K562 (cell line): ENCODE data around the gene GPC2. TPM values are rescaled to one million over a fixed set of nuclear protein-coding genes. Genes with fewer than 3 reads are reported as not detected.
A peak's percentile ranks its signal among the peaks of the same experiment; 100 is the strongest.
"Not testable (repeated sequence)": the region's sequence is repeated elsewhere in the genome, so short reads cannot be mapped to it uniquely, and the experiment has no call there.

Experiments used
- ATAC-seq: fragments of 200-7000 bp; cut with Tn5 transposase; 3 replicates; pipeline ENCODE4 v1.9.1; 2020; ENCODE audit warnings: moderate library complexity
- BruUV-seq: library from RNA; stranded (reverse); fragments of 400-500 nt; replicated peaks from 2 replicates; lab custom pipeline; 2021; lab: Mats Ljungman, UMichigan
- CTCF ChIA-PET: fragments of 300-600 bp; formaldehyde crosslinking; extraction: SDS; loops from one replicate; lab custom pipeline; 2021; ENCODE audit warnings: low intra/inter-chr PET ratio; lab: Yijun Ruan, JAX
- POLR2A ChIA-PET: fragments of 300-600, 350-650 bp; sonication (Branson Sonifier 250); formaldehyde crosslinking; extraction: SDS; loops from one replicate; lab custom pipeline; 2021; ENCODE audit warnings: antibody characterized with exemption, inconsistent platforms; lab: Yijun Ruan, JAX
- DNase-seq, 4 experiments: peaks; one replicate each; pipeline versions ENCODE4 v3.0.0 to v3.0.0-alpha.2; 2011 to 2018; ENCODE audit warnings: low spot score in 3 of 4, mixed read lengths in 3 of 4; ENCODE audit errors: extremely low read depth in 1 of 4
- FAIRE-seq: peaks from 2 replicates; lab custom pipeline; 2011; peaks lifted over from hg19 to GRCh38; lab: Jason Lieb, UNC
- H2AFZ ChIP-seq: 2 replicates; pipeline ENCODE4 v1.6.0; 2011; ENCODE audit warnings: low read depth, low read length, control low read depth, inconsistent platforms
- H3K27ac ChIP-seq: fragments of 200-600 bp; 3 replicates; pipeline ENCODE4 v1.8.0; 2011; ENCODE audit warnings: low read depth, mild to moderate bottlenecking, control low read depth, inconsistent platforms, low read length, moderate library complexity, mixed read lengths; ENCODE audit errors: extremely low read depth
- H3K27me3 ChIP-seq, 2 experiments: fragments of 300-600 bp in 1 of 2; 2 replicates in 1 of 2; 3 replicates in 1 of 2; pipeline versions ENCODE4 v1.6.0 to v1.8.0; 2011; ENCODE audit warnings: inconsistent platforms in 2 of 2, low read length in 2 of 2, mild to moderate bottlenecking in 1 of 2, mixed read lengths in 1 of 2, moderate library complexity in 1 of 2; ENCODE audit not compliant: control insufficient read depth in 2 of 2, insufficient read depth in 2 of 2
- H3K36me3 ChIP-seq: fragments of 300-600 bp; 3 replicates; pipeline ENCODE4 v1.8.0; 2011; ENCODE audit warnings: mild to moderate bottlenecking, low read length, inconsistent platforms; ENCODE audit not compliant: control insufficient read depth, insufficient read depth
- H3K4me1 ChIP-seq, 2 experiments: fragments of 200-600 bp in 1 of 2; replicated peaks in 1 of 2; 2 replicates in 1 of 2; 3 replicates in 1 of 2; pipeline versions ENCODE4 v1.5.1 to v1.8.0; 2011; ENCODE audit warnings: inconsistent platforms in 2 of 2, low read length in 2 of 2, mild to moderate bottlenecking in 1 of 2, mixed read lengths in 1 of 2, moderate library complexity in 1 of 2; ENCODE audit not compliant: control insufficient read depth in 2 of 2, insufficient read depth in 2 of 2
- H3K4me2 ChIP-seq: 2 replicates; pipeline ENCODE4 v1.6.1; 2011; ENCODE audit warnings: low read length, control low read depth, inconsistent platforms, mixed read lengths; ENCODE audit not compliant: insufficient read depth
- H3K4me3 ChIP-seq: fragments of 200-600 bp; sonication (generic), shearing (Covaris generic); 2 replicates; pipeline ENCODE4 v1.5.1; 2016; ENCODE audit warnings: control low read depth, inconsistent platforms
- H3K79me2 ChIP-seq: fragments of 200-600 bp; 3 replicates; pipeline ENCODE4 v1.8.0; 2011; ENCODE audit warnings: low read length, inconsistent platforms; ENCODE audit not compliant: control insufficient read depth, insufficient read depth
- H3K9ac ChIP-seq, 2 experiments: 2 replicates each; pipeline versions ENCODE4 v1.6.0 to v1.6.1; 2011; ENCODE audit warnings: low read depth in 2 of 2, low read length in 2 of 2, control low read depth in 1 of 2, inconsistent platforms in 1 of 2, mild to moderate bottlenecking in 1 of 2, mixed read lengths in 1 of 2; ENCODE audit not compliant: insufficient read depth in 1 of 2
- H3K9me1 ChIP-seq: one replicate; pipeline ENCODE4 v1.6.0; 2011; ENCODE audit warnings: inconsistent platforms, mild to moderate bottlenecking, low read length, moderate library complexity; ENCODE audit not compliant: control insufficient read depth, insufficient read depth
- H3K9me3 ChIP-seq: replicated peaks from 2 replicates; pipeline ENCODE4 v1.5.1; 2011; ENCODE audit warnings: low read depth, low read length, inconsistent platforms; ENCODE audit not compliant: control insufficient read depth, insufficient read depth
- H4K20me1 ChIP-seq: replicated peaks from 2 replicates; pipeline ENCODE4 v1.6.1; 2011; ENCODE audit warnings: low read length, inconsistent platforms, mixed read lengths; ENCODE audit not compliant: control insufficient read depth, insufficient read depth
- HMG20A ChIP-seq: fragments of 450-650 bp; formaldehyde crosslinking; conservative IDR thresholded peaks from 2 replicates; pipeline ENCODE4 v1.4.0; 2020; ENCODE audit warnings: mild to moderate bottlenecking, mixed read lengths
- HSF4 ChIP-seq: fragments of 250-450 bp; sonication (Bioruptor Pico); IDR thresholded peaks from 2 replicates; pipeline ENCODE4 v2.1.2; 2022; ENCODE audit warnings: mild to moderate bottlenecking, moderate library complexity, borderline replicate concordance
- MYC ChIP-seq, 2 experiments: fragments of 250-450 bp in 1 of 2; sonication (Bioruptor Pico) in 1 of 2; IDR thresholded peaks; 2 replicates each; pipeline versions ENCODE4 v1.5.1 to v1.6.1; 2012 to 2021; ENCODE audit warnings: low read depth in 2 of 2, borderline replicate concordance in 1 of 2, improper control_type of control experiment in 1 of 2, low read length in 1 of 2, mild to moderate bottlenecking in 1 of 2, moderate library complexity in 1 of 2
- RFX1 ChIP-seq: fragments of 450-650 bp; IDR thresholded peaks from 2 replicates; pipeline ENCODE4 v1.6.1; 2016; ENCODE audit warnings: mild to moderate bottlenecking, moderate library complexity
- SP1 ChIP-seq: sonication (generic); formaldehyde crosslinking; IDR thresholded peaks from 2 replicates; pipeline ENCODE4 v1.8.1; 2022; ENCODE audit warnings: mild to moderate bottlenecking, missing genetic modification reagents
- WGBS: fragments of 100-300 bp; shearing (Covaris generic); methylation state at CpG from one replicate; pipeline ENCODE4 v1.1.6; 2016; ENCODE audit warnings: low coverage, mixed read lengths; ENCODE audit not compliant: insufficient coverage; ENCODE audit errors: missing lambda C conversion rate; 5-methylcytosine and 5-hydroxymethylcytosine counted together
- in situ Hi-C: fragments of 300-500 bp; cut with MboI; formaldehyde crosslinking; loops from 4 replicates; pipeline ENCODE4 v1.15.0; 2018; ENCODE audit warnings: inconsistent platforms, mixed read lengths
- intact Hi-C: fragments of 100-400 bp; cut with micrococcal nuclease; formaldehyde crosslinking; loops from 2 replicates; pipeline ENCODE4 v1.14.2; 2022
- polyA plus RNA-seq, 8 experiments: library from polyadenylated mRNA; depleted of rRNA in 4 of 8; stranded (reverse) in 5 of 8; unstranded in 3 of 8; fragments of >200 nt; fragmentation: Nextera tagmentation in 2 of 8; fragmentation: Illumina TruSeq in 1 of 8; extraction: Ambion mirVana in 2 of 8; extraction: Trizol in 1 of 8; gene quantifications; 2 replicates each; pipeline versions ENCODE4 v1.2.1 to v1.2.3, GENCODE V29; 2011 to 2014; ENCODE audit warnings: inconsistent platforms in 1 of 8, missing spikeins in 1 of 8
- total RNA-seq, 7 experiments: library from RNA; depleted of rRNA in 6 of 7; stranded (reverse); fragments of >200 nt in 6 of 7; fragmentation: Illumina TruSeq in 2 of 7; extraction: Trizol in 2 of 7; gene quantifications; 2 replicates each; pipeline versions ENCODE4 v1.2.1 to v1.2.3, GENCODE V29; 2011 to 2021; ENCODE audit warnings: low replicate concordance in 1 of 7

The GPC2 gene
- total and polyA plus RNA-seq, 9 of the 15 experiments (the other 6 are each of a cell fraction or from before 2014, with no cell fraction given), result 0.06 to 7.7 (median 1.4) TPM; not detected in 1

DNA sequence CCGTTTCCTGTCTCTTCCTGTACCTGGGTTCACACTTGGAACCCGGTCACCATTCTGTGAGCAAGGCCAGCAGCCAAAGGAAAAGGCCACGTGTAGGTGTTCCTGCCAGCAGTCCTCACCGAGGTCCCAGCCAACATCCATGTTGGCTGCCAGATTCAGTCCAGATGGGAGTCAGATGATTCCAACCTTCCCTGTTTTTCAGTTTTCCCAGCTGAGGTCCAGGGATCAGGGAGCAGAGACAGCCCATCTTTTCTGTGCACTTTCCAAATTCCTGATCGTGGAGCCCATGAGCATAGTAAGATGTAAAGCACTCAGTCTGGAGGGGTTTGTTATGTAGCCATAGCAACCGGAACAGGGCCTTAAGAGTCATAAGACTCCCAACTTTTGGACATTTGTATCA lies 38.7 kb upstream of the GPC2 start:
- H3K27ac ChIP-seq, result no peak overlapping the region

GRCh38 chr7:100214356-100214755 lies 37.2 kb upstream of the GPC2 start:
- H3K79me2 ChIP-seq; H3K27me3 ChIP-seq; H2AFZ ChIP-seq; H3K27ac ChIP-seq; H3K9me1 ChIP-seq; H3K9ac ChIP-seq; BruUV-seq; H3K36me3 ChIP-seq; POLR2A ChIA-PET; FAIRE-seq; H3K4me2 ChIP-seq; H3K9me3 ChIP-seq; H4K20me1 ChIP-seq; H3K4me3 ChIP-seq; TF ChIP-seq MYC (CRISPR knock-in tag; IDR thresholded peaks at IDR 0.05; ENCODE audit: borderline replicate concordance, low read depth): not testable (repeated sequence)
- DNase-seq, result peak in 1 of 4 experiments; percentile 42
- H3K4me1 ChIP-seq, result peaks cover 10 to 12% of the 10 kb centered on the region in 2 experiments
- ATAC-seq, result peak; percentile 25
- 47% methylated on average over 5 of the region's 5 CpGs for WGBS
- intact Hi-C loops, result loop anchor here (10.0 kb wide), 1 partner anchor 220 kb away; no protein-coding TSS in a partner anchor
- 0 out of 2 replicates have a peak, but pooled peaks have one; percentile 19 for TF ChIP-seq MYC (IDR thresholded peaks at IDR 0.05; ENCODE audit: low read depth, low read length)
- CTCF ChIA-PET, result interaction anchor here (5.3 kb wide), 1 partner anchor 82 kb away, joined by 54 read pairs; no protein-coding TSS in a partner anchor
- in situ Hi-C loops, result loop anchor here (5.0 to 10.0 kb wide), 2 partner anchors 82 to 220 kb away; no protein-coding TSS in a partner anchor

More for the DNA sequence above, 38.7 kb upstream of the GPC2 start:
- intact Hi-C loops (loop anchor here (1.0 to 10.0 kb wide), 2 partner anchors 26 to 221 kb away; no protein-coding TSS in a partner anchor), in situ Hi-C loops (loop anchor here (5.0 to 10.0 kb wide), 2 partner anchors 126 to 221 kb away; no protein-coding TSS in a partner anchor)
- Histone ChIP-seq H3K36me3 (no peaks in the 10 kb centered on the region), H3K27me3 (no peaks in the 10 kb centered on the region), H3K9ac (peak overlapping the region in 1 of 2 experiments; percentile 61; a peak in 1 of 4 replicates), H3K4me3 (no peak overlapping the region), H3K4me2 (no peak overlapping the region), H3K4me1 (peaks cover 4 to 15% of the 10 kb centered on the region in 2 experiments; a peak in 4 of 5 replicates), H3K9me3 (no peaks in the 10 kb centered on the region), H2AFZ (no peak overlapping the region), H3K79me2 (no peaks in the 10 kb centered on the region), H4K20me1 (no peaks in the 10 kb centered on the region), H3K9me1 (peaks cover 4% of the 10 kb centered on the region)
- ATAC-seq, result no peak
- DNase-seq, result no peak
- no TSS peak for BruUV-seq
- no peak for FAIRE-seq
- WGBS, result 53% methylated on average over 6 of the region's 6 CpGs
- CTCF ChIA-PET, result interaction anchor here (0.9 to 5.3 kb wide), 2 partner anchors 60 to 84 kb away, joined by 3 to 54 read pairs; no protein-coding TSS in a partner anchor
- TF ChIP-seq HMG20A (CRISPR knock-in tag) (no peak), HSF4 (no peak), RFX1 (peak; percentile 66), SP1 (no peak)
- POLR2A ChIA-PET, result no interaction called here
